GM19452 (cell line): ENCODE measurements around the gene XYLT1.
A peak's percentile ranks its signal among the peaks of the same experiment; 100 is the strongest.
"Not testable (repeated sequence)": the region's sequence is repeated elsewhere in the genome, so short reads cannot be mapped to it uniquely, and the experiment has no call there.

Source experiments
- ATAC-seq: cut with Tn5 transposase; IDR thresholded peaks from one replicate; pipeline ENCODE4 v1.9.1; 2021; ENCODE audit not compliant: unreplicated experiment

Gene XYLT1

GRCh38 chr16:17313793-17314547 lies 156.8 kb downstream of the XYLT1 start:
- ATAC-seq: no peak

GRCh38 chr16:17313085-17313611 lies 157.6 kb downstream of the XYLT1 start:
- no peak for ATAC-seq

- ATAC-seq: no peak
These were observed 158.6 kb downstream of the XYLT1 start for GRCh38 chr16:17312094-17312710.

- no peak for ATAC-seq
These were observed 159.2 kb downstream of the XYLT1 start for GRCh38 chr16:17311333-17312093.

GRCh38 chr16:17309510-17309909 lies 161.2 kb downstream of the XYLT1 start:
- ATAC-seq: no peak

GRCh38 chr16:17308186-17308585 lies 162.6 kb downstream of the XYLT1 start:
- no peak for ATAC-seq

GRCh38 chr16:17307504-17307903 lies 163.3 kb downstream of the XYLT1 start:
- ATAC-seq: no peak

- ATAC-seq: no peak
These were observed 164.0 kb downstream of the XYLT1 start for GRCh38 chr16:17306745-17307144.

- not testable (repeated sequence) for ATAC-seq
These were observed 164.5 kb downstream of the XYLT1 start for GRCh38 chr16:17306211-17306610.

GRCh38 chr16:17305694-17306093 lies 165.1 kb downstream of the XYLT1 start:
- ATAC-seq: no peak

- ATAC-seq: no peak
These were observed 166.2 kb downstream of the XYLT1 start for GRCh38 chr16:17304491-17305119.

GRCh38 chr16:17304106-17304490 lies 166.7 kb downstream of the XYLT1 start:
- ATAC-seq: no peak

- ATAC-seq: no peak
These were observed 167.7 kb downstream of the XYLT1 start for GRCh38 chr16:17303101-17303500.

- ATAC-seq: no peak
These were observed 168.1 kb downstream of the XYLT1 start for GRCh38 chr16:17302620-17303019.

GRCh38 chr16:17302214-17302613 lies 168.5 kb downstream of the XYLT1 start:
- ATAC-seq: no peak

- peak; percentile 87 for ATAC-seq
These were observed 169.1 kb downstream of the XYLT1 start for GRCh38 chr16:17301593-17302135.

GRCh38 chr16:17301184-17301583 lies 169.6 kb downstream of the XYLT1 start:
- no peak for ATAC-seq

- ATAC-seq: no peak
These were observed 171.0 kb downstream of the XYLT1 start for GRCh38 chr16:17299790-17300189.

GRCh38 chr16:17298238-17298637 lies 172.5 kb downstream of the XYLT1 start:
- ATAC-seq: no peak

GRCh38 chr16:17296431-17296830 lies 174.3 kb downstream of the XYLT1 start:
- no peak for ATAC-seq

GRCh38 chr16:17295948-17296347 lies 174.8 kb downstream of the XYLT1 start:
- no peak for ATAC-seq
